ENCODE data around the gene MCM5. TPM values are rescaled to one million over a fixed set of nuclear protein-coding genes. Genes with fewer than 3 reads are reported as not detected.
A peak's percentile ranks its signal among the peaks of the same experiment; 100 is the strongest.
"Not testable (repeated sequence)": the region's sequence is repeated elsewhere in the genome, so short reads cannot be mapped to it uniquely, and the experiment has no call there.

Gene MCM5
- 105 TPM for polyA plus RNA-seq (2012; ENCODE audit: missing spikeins)

DNA sequence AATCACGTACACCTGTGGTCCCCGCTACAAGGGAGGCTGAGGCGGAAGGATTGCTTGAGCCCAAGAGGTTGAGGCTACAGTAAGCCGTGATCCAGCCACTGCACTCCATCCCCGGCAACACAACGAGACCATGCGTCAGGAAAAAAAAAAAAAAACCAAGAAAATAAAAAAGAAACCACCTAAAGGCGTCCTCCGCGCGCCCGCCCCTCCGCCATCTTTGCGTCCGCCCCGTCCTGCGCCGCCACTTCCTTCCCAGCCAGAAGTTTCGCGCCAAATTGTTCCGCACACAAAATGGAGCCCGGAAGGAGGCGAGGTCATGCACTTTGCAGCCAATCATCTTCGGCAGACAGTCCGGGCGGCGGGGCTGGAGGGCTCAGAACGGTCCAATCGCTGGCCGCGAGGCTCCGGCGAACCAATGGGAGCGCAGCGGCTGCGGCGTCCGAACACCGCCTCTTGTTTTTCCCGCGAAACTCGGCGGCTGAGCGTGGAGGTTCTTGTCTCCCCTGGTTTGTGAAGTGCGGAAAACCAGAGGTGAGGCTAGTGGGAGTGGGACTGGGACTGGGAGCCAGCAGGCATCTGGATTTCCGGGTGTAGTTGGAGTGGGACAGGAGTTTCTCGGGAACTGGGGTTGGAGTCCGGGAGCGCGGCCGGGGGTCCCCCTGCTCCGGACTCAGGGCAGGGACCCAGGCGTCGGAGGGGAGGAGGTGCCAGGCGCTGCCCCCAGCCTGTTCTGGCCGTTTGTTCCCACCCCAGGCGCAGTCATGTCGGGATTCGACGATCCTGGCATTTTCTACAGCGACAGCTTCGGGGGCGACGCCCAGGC, at the start of gene MCM5:
Gene MCM5, plus strand, starts transcription at position 463 of the 823 bp plus-strand sequence. Its CDS starts 299 bp downstream, at position 762.
- DNase-seq (ENCODE audit: insufficient read length) (peak; percentile 99), FAIRE-seq (peak; percentile 97)
- peak; percentile 84 for TF ChIP-seq POLR2A (IDR thresholded peaks at IDR 0.05; ENCODE audit: low read depth, low read length)
- peak; percentile 84 for TF ChIP-seq POLR2AphosphoS5 (IDR thresholded peaks at IDR 0.05; ENCODE audit: low read depth, low read length)
- TF ChIP-seq TAF1 (IDR thresholded peaks at IDR 0.05; ENCODE audit: borderline replicate concordance, low read depth, low read length): peak; percentile 68; the same call in 1 of the 2 replicates

DNA sequence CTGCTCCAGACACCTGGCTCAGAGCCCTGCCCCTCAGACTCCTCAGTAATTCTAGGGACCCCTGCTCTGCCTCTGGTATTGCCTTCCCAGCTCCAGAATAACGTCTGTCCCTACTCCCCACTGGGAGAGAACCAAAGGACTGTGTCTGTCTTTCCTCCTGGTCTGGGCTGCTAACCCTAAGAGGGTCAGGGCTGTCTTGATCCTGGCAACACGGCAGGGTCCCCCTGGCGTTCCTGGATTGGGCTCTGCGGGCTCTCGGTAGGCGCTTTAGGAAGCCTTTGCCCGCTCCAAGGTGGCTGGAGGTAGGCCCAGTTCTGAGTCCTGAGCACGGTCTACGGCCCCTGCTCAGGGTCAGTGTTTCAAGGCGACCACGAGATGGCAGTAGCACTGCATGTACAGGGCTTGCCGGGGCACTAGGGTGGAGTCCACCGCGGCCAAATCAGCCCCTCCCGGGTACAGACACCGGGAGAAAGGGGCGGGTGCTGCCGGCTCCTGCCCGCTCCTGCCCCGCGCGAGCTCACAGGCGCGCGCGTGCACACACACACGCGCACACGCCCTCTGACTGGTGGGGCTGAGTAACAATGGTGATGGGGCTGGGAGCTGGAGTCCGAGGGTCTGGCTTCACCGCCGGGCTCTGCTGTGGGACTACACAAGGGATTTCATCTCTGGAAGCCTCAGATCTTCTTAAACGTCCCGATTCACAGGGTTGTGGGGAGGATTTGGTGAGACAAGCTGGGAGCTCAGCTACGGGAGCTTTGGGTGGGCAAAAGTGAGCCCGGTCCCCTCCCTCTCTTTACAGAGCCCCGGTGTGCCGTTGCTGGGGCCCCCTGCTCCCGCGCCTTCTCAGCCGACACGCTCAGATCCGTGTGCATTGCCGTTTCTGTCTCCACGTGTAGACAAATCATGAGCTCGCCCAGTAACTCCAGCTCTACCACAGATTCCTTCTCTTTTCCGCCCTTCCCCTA, 49.1 kb upstream of the MCM5 start:
- FAIRE-seq (peak; percentile 98), DNase-seq (ENCODE audit: insufficient read length) (peak; percentile 97)
- TF ChIP-seq POLR2AphosphoS5 (IDR thresholded peaks at IDR 0.05; ENCODE audit: low read depth, low read length) (no peak), TAF1 (IDR thresholded peaks at IDR 0.05; ENCODE audit: borderline replicate concordance, low read depth, low read length) (no peak), POLR2A (IDR thresholded peaks at IDR 0.05; ENCODE audit: low read depth, low read length) (no peak; the same call in 1 of the 2 replicates)

DNA sequence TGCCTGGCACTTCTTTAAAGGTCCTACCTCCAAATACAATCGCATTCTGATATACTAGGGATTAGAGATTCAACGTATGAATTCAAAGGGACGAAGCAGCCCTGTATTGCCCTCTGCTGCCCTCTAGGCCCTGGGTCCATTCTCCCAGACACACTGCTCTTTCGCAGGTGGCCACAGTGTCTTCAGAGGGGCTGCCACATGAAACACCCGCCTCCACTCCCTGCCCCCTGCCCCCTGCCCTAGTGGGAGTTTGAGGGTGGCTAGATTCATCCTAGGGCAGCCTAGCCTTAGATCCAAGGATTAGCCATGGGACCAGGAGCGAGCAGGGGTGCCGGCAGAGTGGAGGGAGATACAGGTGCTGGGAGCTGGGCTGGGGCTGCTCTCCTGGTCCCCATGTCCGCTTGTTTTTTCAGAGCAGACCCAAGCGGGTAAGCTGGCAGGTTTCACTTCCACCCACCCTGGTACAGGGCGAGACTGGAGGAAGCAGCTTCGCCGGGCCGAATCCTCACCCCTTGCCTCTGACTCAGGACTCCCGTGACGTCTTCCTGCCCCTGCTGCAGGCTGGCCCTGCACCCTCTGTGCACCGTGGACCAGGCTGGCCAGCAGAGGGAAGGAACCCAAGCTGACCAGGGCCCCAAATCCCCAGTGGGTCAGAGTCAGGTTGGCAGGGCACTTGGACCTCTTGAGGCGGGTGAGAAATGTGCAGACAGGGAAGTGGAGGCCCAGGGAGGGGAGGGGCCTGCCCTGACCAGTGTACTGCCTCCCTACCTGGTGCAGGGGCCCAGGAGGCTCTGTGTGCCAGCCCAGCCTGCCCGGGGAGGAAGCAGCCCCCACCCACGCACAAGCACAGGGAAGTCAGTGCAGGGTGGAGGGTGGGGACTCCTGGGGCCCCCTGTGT, 47.5 kb upstream of the MCM5 start:
- DNase-seq (ENCODE audit: insufficient read length): no peak
- TF ChIP-seq POLR2AphosphoS5 (IDR thresholded peaks at IDR 0.05; ENCODE audit: low read depth, low read length) (no peak), POLR2A (IDR thresholded peaks at IDR 0.05; ENCODE audit: low read depth, low read length) (peak; percentile 25; the same call in 1 of the 2 replicates)
- FAIRE-seq: peak; percentile 80

DNA sequence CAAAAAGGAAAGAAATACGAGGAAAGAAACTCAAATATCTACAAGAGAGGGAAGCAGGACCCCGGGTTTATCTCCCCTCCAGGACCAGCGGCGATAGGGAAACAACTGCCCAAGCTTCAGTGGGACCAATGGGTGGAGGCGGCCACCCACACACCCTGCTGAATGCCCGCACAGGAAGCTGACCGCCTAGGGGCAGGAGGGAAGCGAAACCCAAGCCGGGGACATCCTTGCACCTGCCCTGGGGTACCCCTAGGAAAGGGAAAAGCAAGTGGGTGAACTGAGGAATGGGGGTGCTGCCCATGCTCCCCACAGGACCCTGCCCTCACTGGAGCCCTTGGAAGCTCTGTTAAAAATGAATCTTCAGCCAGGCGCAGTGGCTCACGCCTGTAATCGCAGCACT, 46.6 kb upstream of the MCM5 start:
- TF ChIP-seq POLR2AphosphoS5 (IDR thresholded peaks at IDR 0.05; ENCODE audit: low read depth, low read length) (no peak), POLR2A (IDR thresholded peaks at IDR 0.05; ENCODE audit: low read depth, low read length) (no peak), TAF1 (IDR thresholded peaks at IDR 0.05; ENCODE audit: borderline replicate concordance, low read depth, low read length) (no peak)
- peak; percentile 48 for FAIRE-seq
- DNase-seq (ENCODE audit: insufficient read length): no peak

DNA sequence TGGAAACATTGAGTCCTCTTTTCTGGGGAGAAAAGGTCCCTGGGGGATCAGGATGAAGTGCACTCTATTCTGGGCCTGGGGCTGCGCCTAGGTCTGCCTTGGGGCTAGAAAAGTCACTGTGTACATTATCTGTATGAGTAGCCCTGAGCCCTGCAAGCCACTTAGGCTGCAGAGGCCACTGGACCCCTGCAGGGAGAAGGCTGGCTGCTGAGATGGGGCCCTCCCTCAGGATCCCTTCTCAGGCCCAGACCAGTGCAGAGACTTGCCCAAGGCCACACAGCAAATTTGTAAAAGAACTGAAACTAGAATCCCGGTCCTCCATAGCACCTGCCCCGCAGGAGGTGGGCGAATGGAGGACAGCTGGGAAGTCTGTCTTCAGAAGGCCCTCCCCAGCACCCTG, 45.9 kb upstream of the MCM5 start:
- no peak for DNase-seq (ENCODE audit: insufficient read length)
- no peak for TF ChIP-seq POLR2A (IDR thresholded peaks at IDR 0.05; ENCODE audit: low read depth, low read length)
- no peak for TF ChIP-seq POLR2AphosphoS5 (IDR thresholded peaks at IDR 0.05; ENCODE audit: low read depth, low read length)
- no peak for TF ChIP-seq TAF1 (IDR thresholded peaks at IDR 0.05; ENCODE audit: borderline replicate concordance, low read depth, low read length)
- FAIRE-seq: peak; percentile 40

DNA sequence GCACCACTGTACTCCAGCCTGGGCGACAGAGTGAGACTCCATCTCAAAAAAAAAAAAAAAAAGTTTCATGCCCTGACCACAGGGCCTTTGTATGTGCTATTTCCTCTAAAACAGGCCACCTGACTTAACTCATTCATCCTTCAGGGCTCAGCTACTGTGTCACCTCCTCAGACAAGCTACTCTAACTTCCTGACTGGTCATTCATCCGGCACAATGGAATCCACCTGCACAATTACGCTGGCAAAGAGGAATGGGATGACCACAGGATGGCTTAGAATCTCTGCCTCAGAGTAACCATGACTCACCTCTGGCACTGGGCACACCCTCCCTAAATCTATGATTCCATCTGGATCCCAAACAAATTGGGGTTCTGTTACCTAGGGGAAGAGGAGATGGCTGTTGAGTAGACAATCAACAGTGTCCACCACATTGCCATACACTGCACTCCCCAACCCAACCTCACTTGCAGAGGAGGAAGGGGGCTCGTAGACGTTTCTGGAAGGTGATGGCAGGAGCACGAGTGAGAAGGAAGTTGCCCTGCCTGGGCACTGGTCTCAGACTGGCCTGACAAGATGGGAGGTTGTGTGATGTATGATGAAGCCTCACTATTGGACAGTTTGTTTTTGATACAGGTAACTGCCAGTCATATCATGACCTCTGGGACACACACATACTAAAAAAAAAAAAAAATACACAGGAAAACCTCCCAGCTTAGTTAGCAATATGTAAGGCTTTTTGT, 41.9 kb upstream of the MCM5 start:
- FAIRE-seq (no peak), DNase-seq (ENCODE audit: insufficient read length) (no peak)
- TF ChIP-seq TAF1 (IDR thresholded peaks at IDR 0.05; ENCODE audit: borderline replicate concordance, low read depth, low read length): no peak

DNA sequence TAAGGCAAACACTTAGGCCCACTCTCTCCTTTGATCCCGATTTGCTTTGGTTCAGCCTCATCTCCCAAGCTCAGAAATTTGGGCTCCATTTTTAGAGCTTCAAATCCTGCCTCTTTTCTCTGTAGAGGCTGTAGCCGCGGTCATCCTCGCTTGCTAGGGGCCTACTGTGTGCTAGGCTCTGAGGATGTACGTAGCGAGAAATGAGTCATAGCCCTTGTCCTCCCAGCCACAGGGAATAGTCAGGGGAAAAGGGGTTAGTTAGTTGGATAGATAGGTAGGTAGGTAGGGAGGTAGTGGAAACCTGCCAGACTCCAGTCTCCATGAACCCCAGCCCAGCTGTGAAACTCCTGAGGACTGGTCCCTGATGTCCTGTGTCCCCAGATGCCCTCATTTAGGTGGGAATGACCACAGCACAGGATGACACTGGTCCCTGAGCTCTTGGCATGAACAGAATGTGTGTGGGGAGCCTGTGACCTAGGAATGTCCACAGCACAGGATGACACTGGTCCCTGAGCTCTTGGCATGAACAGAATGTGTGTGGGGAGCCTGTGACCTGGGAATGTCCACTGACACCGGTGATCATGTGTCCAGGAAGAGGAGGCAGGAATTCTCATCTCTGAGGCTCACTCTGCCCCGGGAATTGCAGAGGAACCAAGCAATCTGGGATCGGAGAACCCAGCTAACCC, 40.4 kb upstream of the MCM5 start:
- TF ChIP-seq POLR2AphosphoS5 (IDR thresholded peaks at IDR 0.05; ENCODE audit: low read depth, low read length) (no peak), POLR2A (IDR thresholded peaks at IDR 0.05; ENCODE audit: low read depth, low read length) (no peak), TAF1 (IDR thresholded peaks at IDR 0.05; ENCODE audit: borderline replicate concordance, low read depth, low read length) (no peak)
- FAIRE-seq (no peak), DNase-seq (ENCODE audit: insufficient read length) (no peak)

DNA sequence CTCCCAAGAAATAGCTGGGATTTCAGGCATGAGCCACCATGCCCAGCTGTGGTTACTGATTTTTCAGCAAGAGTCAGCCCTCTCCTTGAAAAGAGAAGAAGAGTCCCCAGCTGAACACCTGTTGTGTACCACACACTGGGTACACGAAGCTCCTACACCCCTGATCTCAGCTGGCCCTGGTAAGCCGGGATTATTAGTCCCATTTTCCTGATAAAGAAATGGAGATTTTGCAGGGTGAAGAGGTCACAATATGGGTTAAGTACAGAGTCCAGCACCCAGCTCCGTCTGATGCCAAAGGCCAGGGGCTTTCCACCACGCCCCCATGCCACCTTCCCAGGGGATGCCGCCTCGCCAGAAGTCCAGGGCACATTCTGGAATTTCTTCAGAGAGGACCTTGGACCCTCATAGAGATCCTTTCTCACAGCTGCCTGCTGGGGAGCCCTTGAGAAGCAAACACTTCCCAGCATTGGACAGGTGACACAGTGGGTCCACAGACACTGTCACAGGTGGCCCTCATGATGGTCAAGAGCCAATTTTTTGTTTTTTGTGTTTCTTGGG, 38.9 kb upstream of the MCM5 start:
- DNase-seq (ENCODE audit: insufficient read length) (no peak), FAIRE-seq (no peak)
- no peak for TF ChIP-seq POLR2AphosphoS5 (IDR thresholded peaks at IDR 0.05; ENCODE audit: low read depth, low read length)
- TF ChIP-seq TAF1 (IDR thresholded peaks at IDR 0.05; ENCODE audit: borderline replicate concordance, low read depth, low read length): no peak
- no peak for TF ChIP-seq POLR2A (IDR thresholded peaks at IDR 0.05; ENCODE audit: low read depth, low read length)

DNA sequence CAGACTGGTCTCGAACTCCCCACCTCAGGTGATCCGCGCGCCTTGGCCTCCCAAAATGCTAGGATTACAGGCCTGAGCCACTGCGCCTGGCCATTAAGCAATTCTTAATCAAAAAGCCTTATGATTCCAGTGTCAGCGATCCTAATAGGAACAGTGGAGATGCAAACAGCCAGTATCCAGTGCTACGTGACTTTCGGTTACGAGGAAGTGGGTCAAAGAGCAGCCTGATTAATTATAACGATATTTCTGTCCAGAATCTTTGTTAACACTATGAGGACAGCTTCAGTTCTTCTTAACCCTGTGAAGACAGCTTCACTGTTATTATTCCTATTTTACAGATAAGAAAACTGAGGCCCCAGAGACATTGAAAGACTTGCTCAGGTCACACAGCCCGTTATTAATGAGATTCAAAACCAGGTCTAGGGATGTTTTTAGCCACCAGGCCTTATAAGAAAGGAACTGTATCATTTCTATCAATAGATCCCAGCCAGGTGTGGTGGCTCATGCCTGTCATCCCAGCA, 36.3 kb upstream of the MCM5 start:
- DNase-seq (ENCODE audit: insufficient read length) (no peak), FAIRE-seq (no peak)
- no peak for TF ChIP-seq POLR2AphosphoS5 (IDR thresholded peaks at IDR 0.05; ENCODE audit: low read depth, low read length)
- TF ChIP-seq POLR2A (IDR thresholded peaks at IDR 0.05; ENCODE audit: low read depth, low read length): no peak
- TF ChIP-seq TAF1 (IDR thresholded peaks at IDR 0.05; ENCODE audit: borderline replicate concordance, low read depth, low read length): no peak

DNA sequence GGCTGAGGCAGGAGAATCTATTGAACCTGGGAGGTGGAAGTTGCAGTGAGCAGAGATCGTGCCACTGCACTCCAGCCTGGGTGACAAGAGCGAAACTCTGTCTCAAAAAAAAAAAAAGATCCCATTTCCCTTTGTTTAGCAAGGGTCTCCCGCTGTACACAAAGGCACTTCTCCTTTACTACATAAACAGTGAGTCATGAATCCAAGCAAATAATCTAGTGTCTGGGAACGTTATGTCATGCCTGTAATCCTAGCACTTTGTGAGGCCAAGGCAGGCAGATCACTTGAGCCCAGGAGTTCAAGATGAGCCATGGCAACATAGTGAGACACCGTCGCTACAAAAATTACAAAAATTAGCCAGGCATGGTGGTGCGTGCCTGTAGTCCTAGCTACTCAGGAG, 35.7 kb upstream of the MCM5 start:
- FAIRE-seq; DNase-seq (ENCODE audit: insufficient read length): not testable (repeated sequence)
